ENCODE data around the gene MRPL24.

The MRPL24 gene

GRCh38 chr1:156721131-156721530, 19.8 kb downstream of the MRPL24 start:
- DNase-seq (ENCODE audit: insufficient read length, low spot score) (no peak), FAIRE-seq (no peak)
- no peak for TF ChIP-seq CTCF (IDR thresholded peaks at IDR 0.05; ENCODE audit: insufficient read depth, missing control alignments)

- TF ChIP-seq CTCF (IDR thresholded peaks at IDR 0.05; ENCODE audit: insufficient read depth, missing control alignments) = no peak
- FAIRE-seq (no peak), DNase-seq (ENCODE audit: insufficient read length, low spot score) (no peak)
These were observed 23.5 kb downstream of the MRPL24 start for GRCh38 chr1:156717351-156717750.

- no peak for TF ChIP-seq CTCF (IDR thresholded peaks at IDR 0.05; ENCODE audit: insufficient read depth, missing control alignments)
- FAIRE-seq (no peak), DNase-seq (ENCODE audit: insufficient read length, low spot score) (no peak)
These were observed 26.1 kb downstream of the MRPL24 start for GRCh38 chr1:156714830-156715229.

- FAIRE-seq (no peak), DNase-seq (ENCODE audit: insufficient read length, low spot score) (no peak)
- no peak for TF ChIP-seq CTCF (IDR thresholded peaks at IDR 0.05; ENCODE audit: insufficient read depth, missing control alignments)
These were observed 28.3 kb downstream of the MRPL24 start for GRCh38 chr1:156712626-156713025.

- no peak for FAIRE-seq
- DNase-seq (ENCODE audit: insufficient read length, low spot score) = no peak
- TF ChIP-seq CTCF (IDR thresholded peaks at IDR 0.05; ENCODE audit: insufficient read depth, missing control alignments) = no peak
These were observed 29.7 kb downstream of the MRPL24 start for GRCh38 chr1:156711011-156711817.

- no peak for DNase-seq (ENCODE audit: insufficient read length, low spot score)
- no peak for FAIRE-seq
- TF ChIP-seq CTCF (IDR thresholded peaks at IDR 0.05; ENCODE audit: insufficient read depth, missing control alignments) = no peak
These were observed 31.0 kb downstream of the MRPL24 start for GRCh38 chr1:156709757-156710489.

GRCh38 chr1:156709031-156709430, 31.9 kb downstream of the MRPL24 start:
- no peak for TF ChIP-seq CTCF (IDR thresholded peaks at IDR 0.05; ENCODE audit: insufficient read depth, missing control alignments)
- FAIRE-seq (no peak), DNase-seq (ENCODE audit: insufficient read length, low spot score) (no peak)

Data from D721Med (cell line).